ENCODE results near the gene GPATCH2L. TPM values are rescaled to one million over a fixed set of nuclear protein-coding genes. Genes with fewer than 3 reads are reported as not detected.

Gene GPATCH2L
- total and polyA plus RNA-seq, 7 donors = 1.8 to 76.4 (median 40.7) TPM

- DNase-seq = no peak
- WGBS, 2 donors = 66 to 67% methylated on average over 7 of the region's 7 CpGs
- peaks cover 0 to 54% (median 0%) of the 10 kb centered on the region in 3 donors for H3K27me3 ChIP-seq
- no peaks in the 10 kb centered on the region for H3K9me3 ChIP-seq
- H3K4me3 ChIP-seq = no peak overlapping the region
- H3K36me3 ChIP-seq = no peaks in the 10 kb centered on the region
- no peak overlapping the region for H3K27ac ChIP-seq
- TF ChIP-seq CTCF (IDR thresholded peaks at IDR 0.05) (no peak), POLR2A (IDR thresholded peaks at IDR 0.05) (no peak), POLR2AphosphoS5 (IDR thresholded peaks at IDR 0.05) (no peak), EP300 (IDR thresholded peaks at IDR 0.05) (no peak)
- peaks cover 0 to 12% (median 7%) of the 10 kb centered on the region in 4 donors for H3K4me1 ChIP-seq
- intact Hi-C loops (cut with DNase I) = no loop called here
Measured at GRCh38 chr14:76135722-76136121, 16.0 kb upstream of the GPATCH2L start.

GRCh38 chr14:76136476-76137110 lies 15.1 kb upstream of the GPATCH2L start:
- 24 to 33% methylated on average over 13 of the region's 13 CpGs for WGBS, 2 donors
- Histone ChIP-seq H3K27me3 (peaks cover 0 to 49% (median 0%) of the 10 kb centered on the region in 3 donors), H3K4me1 (peaks cover 0 to 12% (median 7%) of the 10 kb centered on the region in 4 donors), H3K36me3 (no peaks in the 10 kb centered on the region), H3K4me3 (no peak overlapping the region), H3K9me3 (no peaks in the 10 kb centered on the region), H3K27ac (no peak overlapping the region)
- intact Hi-C loops (cut with DNase I) = no loop called here
- DNase-seq = no peak
- TF ChIP-seq POLR2AphosphoS5 (IDR thresholded peaks at IDR 0.05) = no peak
- TF ChIP-seq POLR2A (IDR thresholded peaks at IDR 0.05) = no peak
- TF ChIP-seq CTCF (IDR thresholded peaks at IDR 0.05) = no peak
- TF ChIP-seq EP300 (IDR thresholded peaks at IDR 0.05) = no peak

GRCh38 chr14:76138119-76138757 lies 13.5 kb upstream of the GPATCH2L start:
- DNase-seq = no peak
- peaks cover 0 to 49% (median 0%) of the 10 kb centered on the region in 3 donors for H3K27me3 ChIP-seq
- WGBS, 2 donors = 8 to 16% methylated on average over 24 of the region's 24 CpGs

More at GRCh38 chr14:76138119-76138757, 13.5 kb upstream of the GPATCH2L start:
- intact Hi-C loops (cut with DNase I) = no loop called here
- Histone ChIP-seq H3K4me3 (peak overlapping the region in 3 of 4 donors; percentile 31 to 47 (median 39)), H3K27ac (no peak overlapping the region), H3K4me1 (peaks cover 0 to 12% (median 7%) of the 10 kb centered on the region in 4 donors), H3K36me3 (no peaks in the 10 kb centered on the region), H3K9me3 (no peaks in the 10 kb centered on the region)
- no peak for TF ChIP-seq CTCF (IDR thresholded peaks at IDR 0.05)
- no peak for TF ChIP-seq EP300 (IDR thresholded peaks at IDR 0.05)
- TF ChIP-seq POLR2A (IDR thresholded peaks at IDR 0.05) = no peak
- no peak for TF ChIP-seq POLR2AphosphoS5 (IDR thresholded peaks at IDR 0.05)
